HT1080 (cell line): ENCODE results near the gene STAT6. TPM values are rescaled to one million over a fixed set of nuclear protein-coding genes. Genes with fewer than 3 reads are reported as not detected.
A peak's percentile ranks its signal among the peaks of the same experiment; 100 is the strongest.

ENCODE experiments used
- DNase-seq: peaks from one replicate; pipeline ENCODE4 v3.0.0-alpha.2; 2015; ENCODE audit warnings: low read depth
- total RNA-seq: library from RNA; depleted of rRNA; stranded (reverse); fragments of >200 nt; shearing (Covaris generic); gene quantifications from 2 replicates; pipeline ENCODE4 v1.2.3, GENCODE V29; 2014

The STAT6 gene
- total RNA-seq, 1 experiment from 2014 or later, result 118 TPM

GRCh38 chr12:57104292-57104910, 6.8 kb downstream of the STAT6 start:
- DNase-seq, result no peak

- DNase-seq, result no peak
These were observed 7.3 kb downstream of the STAT6 start for GRCh38 chr12:57103856-57104255.

- peak; percentile 22 for DNase-seq
These were observed 9.1 kb downstream of the STAT6 start for GRCh38 chr12:57101892-57102695.

- DNase-seq, result no peak
These were observed 11.4 kb downstream of the STAT6 start for GRCh38 chr12:57099766-57100165.

GRCh38 chr12:57099047-57099714, 12.0 kb downstream of the STAT6 start:
- DNase-seq, result peak; percentile 34

- DNase-seq, result no peak
These were observed 12.6 kb downstream of the STAT6 start for GRCh38 chr12:57098546-57098945.

- no peak for DNase-seq
These were observed 13.7 kb downstream of the STAT6 start for GRCh38 chr12:57097554-57097835.

GRCh38 chr12:57096748-57097553, 14.2 kb downstream of the STAT6 start:
- no peak for DNase-seq

- DNase-seq, result peak; percentile 37
These were observed 15.0 kb downstream of the STAT6 start for GRCh38 chr12:57096099-57096572.

GRCh38 chr12:57095440-57095839, 15.7 kb downstream of the STAT6 start:
- no peak for DNase-seq

GRCh38 chr12:57094208-57095160, 16.7 kb downstream of the STAT6 start:
- DNase-seq, result no peak

- DNase-seq, result peak; percentile 37
These were observed 17.6 kb downstream of the STAT6 start for GRCh38 chr12:57093415-57094207.

GRCh38 chr12:57092876-57093414, 18.2 kb downstream of the STAT6 start:
- DNase-seq, result no peak

GRCh38 chr12:57092529-57092862, 18.7 kb downstream of the STAT6 start:
- DNase-seq, result no peak

- no peak for DNase-seq
These were observed 19.3 kb downstream of the STAT6 start for GRCh38 chr12:57091638-57092528.

- DNase-seq, result no peak
These were observed 20.1 kb downstream of the STAT6 start for GRCh38 chr12:57090924-57091637.

- no peak for DNase-seq
These were observed 20.7 kb downstream of the STAT6 start for GRCh38 chr12:57090490-57090889.
